GM23248 (cell line): Measurements from ENCODE around the gene CMSS1.

ENCODE experiments used
- EZH2 ChIP-seq: fragments of 200-600 bp; sonication (generic); IDR thresholded peaks from 2 replicates; pipeline ENCODE4 v1.6.1; 2018; ENCODE audit warnings: antibody characterized with exemption, mild to moderate bottlenecking; ENCODE audit not compliant: insufficient read depth, poor library complexity, severe bottlenecking
- EZH2phosphoT487 ChIP-seq: fragments of 200-600 bp; sonication (generic); IDR thresholded peaks from 2 replicates; pipeline ENCODE4 v1.6.1; 2018; ENCODE audit warnings: antibody characterized with exemption, moderate library complexity, mild to moderate bottlenecking, low read depth; ENCODE audit not compliant: insufficient read depth

DNA sequence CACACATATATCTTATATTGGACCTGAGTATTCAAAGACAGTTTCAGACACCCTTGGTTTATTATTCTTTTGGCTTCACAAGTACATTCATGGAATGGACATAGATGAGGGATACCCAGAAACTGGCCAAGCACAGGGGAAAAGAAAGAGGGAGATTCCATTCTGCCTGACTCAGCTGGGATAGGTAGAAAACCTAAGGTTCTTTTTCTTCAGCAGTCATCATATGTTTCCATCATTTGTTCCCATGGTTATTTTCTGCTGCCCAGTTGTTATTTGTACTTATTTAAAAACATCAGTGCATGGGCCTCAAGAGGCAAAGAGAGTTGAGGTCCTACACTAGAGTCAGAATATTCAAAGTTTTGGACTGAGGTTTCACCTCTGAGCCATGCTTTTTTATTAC is 204.8 kb downstream of the CMSS1 start:
- no peak for TF ChIP-seq EZH2phosphoT487
- no peak for TF ChIP-seq EZH2
